GM18505 (cell line): ENCODE data around the gene ZBTB21.

ENCODE experiments used
- ATAC-seq: cut with Tn5 transposase; IDR thresholded peaks from one replicate; pipeline ENCODE4 v1.9.1; 2021; ENCODE audit not compliant: unreplicated experiment
- POLR2A ChIP-seq: IDR thresholded peaks from 4 replicates; pipeline ENCODE4 v1.6.1; 2011; ENCODE audit warnings: borderline replicate concordance; ENCODE audit not compliant: insufficient read depth, insufficient read length; ENCODE audit errors: extremely low read depth

ZBTB21 gene

DNA sequence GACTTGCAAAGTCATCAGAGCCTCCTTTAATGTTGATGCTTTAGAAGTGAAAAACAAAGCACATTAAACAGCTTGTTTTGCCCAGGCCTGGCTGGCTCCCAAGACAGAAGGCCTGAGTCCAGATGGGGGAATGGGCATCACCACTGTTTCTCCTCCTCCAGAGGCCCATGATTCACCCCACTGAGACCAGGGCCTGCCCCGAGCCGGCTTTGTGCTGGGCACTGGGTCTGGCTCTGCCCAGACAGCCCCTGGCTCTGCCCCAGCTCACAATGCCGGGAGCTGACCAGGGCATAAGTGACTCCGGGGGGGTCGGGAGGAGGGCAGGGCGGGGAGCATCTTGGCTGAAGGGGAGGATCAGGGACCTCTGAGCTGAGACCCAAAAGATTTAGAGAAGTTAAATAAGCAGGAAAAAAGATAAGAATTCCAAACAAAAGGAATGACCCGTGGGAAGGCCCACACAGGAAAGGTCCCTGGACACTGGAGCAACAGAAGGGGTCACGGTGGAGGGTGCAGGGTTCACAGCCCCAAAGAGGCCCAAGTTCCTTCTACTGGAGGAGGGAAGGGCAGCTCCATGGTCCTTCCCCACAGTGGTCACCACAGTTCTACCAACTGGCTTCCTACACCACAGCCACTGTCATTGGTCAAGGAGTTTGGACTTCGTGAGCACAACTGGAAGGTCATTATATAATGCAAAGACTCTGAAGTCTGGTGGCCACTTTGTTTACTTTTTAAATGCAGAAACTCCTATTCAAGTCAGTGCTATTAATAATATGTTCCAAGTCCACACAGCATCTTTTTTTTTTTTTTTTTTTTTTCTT lies 61.9 kb downstream of the ZBTB21 start:
- ATAC-seq, result no peak
- TF ChIP-seq POLR2A, result no peak

DNA sequence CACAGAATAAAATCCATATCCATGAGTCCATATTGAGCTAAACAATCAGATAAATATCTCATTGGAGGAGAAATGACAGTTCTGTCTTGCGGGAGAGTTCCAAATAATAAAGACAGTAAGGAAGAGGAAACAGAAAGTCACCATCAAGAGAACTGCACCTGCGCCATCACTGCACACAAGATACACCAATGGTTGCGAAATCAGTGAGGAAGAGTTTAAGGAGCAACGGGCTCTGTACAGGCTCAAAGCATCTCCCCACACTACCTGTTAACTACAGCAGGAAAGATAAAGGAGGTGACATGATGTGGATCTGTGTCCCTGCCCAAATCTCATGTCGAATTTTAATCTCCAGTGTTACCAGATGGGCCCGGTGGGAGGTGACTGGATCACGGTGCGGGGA lies 64.2 kb downstream of the ZBTB21 start:
- no peak for TF ChIP-seq POLR2A
- no peak for ATAC-seq

DNA sequence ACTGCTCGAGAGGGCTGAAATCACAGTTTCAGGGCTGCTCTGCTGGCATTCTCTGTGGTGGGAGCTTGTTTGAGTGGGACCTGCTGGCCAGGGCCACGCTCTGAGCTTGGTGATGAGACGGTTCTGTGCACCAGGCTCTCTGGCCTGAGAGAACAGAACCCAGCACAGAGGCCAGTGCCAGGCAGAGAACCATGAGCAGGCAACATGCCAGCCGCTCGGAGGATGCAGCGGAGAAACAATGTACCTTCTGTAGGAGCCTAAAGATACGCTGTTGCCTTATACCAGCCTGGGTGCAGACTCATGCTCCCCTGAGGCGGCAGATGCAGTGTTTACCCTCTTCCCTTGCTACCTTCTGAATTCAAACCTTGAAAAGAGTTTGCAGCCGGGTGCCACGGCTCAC lies 66.3 kb downstream of the ZBTB21 start:
- TF ChIP-seq POLR2A, result no peak

DNA sequence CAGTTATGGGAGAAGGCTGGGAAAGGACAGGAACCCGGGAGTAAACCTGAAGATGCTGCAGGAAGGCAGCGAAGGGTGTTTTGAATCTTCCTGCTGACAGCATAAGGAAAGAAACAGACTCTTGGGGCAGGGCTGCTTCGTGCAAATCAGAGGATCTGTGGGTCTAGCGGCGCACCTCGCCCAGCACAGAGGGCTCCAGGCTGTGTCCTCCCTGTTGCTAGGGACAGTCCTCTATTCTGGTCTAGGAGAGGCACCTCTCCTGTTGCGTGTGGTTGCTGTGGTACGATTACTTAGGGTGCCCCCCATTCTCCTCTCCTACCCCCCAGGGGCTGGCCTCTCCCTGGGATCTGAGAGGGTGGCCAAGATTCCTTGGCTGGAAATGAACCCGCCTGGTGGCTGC lies 67.7 kb downstream of the ZBTB21 start:
- no peak for ATAC-seq
- TF ChIP-seq POLR2A, result no peak

More for the DNA sequence above, 66.3 kb downstream of the ZBTB21 start:
- no peak for ATAC-seq

DNA sequence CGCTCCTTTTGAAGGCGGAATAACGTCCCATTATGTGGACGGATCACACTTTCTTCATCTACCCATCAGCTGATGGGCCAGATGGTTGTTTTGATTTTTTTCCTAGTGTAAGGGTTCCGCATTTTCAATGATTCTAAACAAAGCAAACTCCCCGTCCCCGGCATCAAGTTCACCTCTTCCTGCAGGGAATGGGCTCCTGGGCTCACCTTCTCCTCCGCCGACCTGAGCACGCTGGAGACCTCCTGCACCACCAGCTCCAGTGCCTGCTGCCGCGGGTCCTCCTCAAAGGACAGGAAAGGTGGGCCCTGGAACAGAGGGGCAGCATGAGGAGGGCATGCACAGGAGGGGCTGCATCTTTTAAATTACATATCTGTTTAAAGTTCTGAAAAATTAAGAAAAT lies 68.2 kb downstream of the ZBTB21 start:
- ATAC-seq, result no peak
- TF ChIP-seq POLR2A, result no peak

DNA sequence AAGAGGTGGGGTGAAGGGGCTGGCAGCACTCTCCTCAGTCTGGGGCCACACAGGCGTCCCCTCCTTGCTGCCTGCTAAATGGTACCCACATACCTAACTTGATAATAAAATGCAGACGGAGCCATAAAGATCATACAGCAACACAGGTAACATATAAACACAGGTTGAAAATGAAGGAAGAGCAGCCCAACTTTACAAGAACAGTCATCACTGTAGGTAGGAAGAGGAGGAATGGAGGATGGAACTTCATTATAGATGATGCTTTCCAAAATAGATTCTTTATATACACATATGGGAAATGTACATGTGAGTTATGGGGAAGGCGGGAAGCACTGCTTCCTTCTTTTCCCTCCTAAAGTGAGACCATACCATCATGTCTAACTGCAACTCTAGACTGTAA lies 69.7 kb downstream of the ZBTB21 start:
- no peak for ATAC-seq
- TF ChIP-seq POLR2A, result no peak

DNA sequence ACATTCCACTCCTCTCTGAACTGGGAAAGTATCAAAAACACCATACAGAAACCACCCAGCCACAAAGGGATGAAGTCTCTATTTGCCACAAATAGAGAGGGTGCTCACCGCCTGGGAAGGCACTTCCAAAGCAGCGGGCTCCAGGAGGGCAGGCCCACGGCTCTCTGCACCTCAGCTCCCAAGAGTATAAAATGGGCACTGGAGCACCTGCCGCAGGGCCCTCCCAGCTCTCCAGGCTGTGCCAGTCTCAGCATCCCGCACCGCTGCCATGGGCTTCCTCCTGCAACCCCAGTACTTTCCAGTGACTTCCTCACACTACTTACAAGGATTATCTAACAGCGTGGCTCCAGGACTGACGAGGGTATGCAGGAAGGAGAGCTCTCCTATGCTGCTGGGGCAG lies 70.8 kb downstream of the ZBTB21 start:
- no peak for TF ChIP-seq POLR2A
- ATAC-seq, result no peak
